OCI-LY1 (cell line): ENCODE data around the gene PLEKHA8.
A peak's percentile ranks its signal among the peaks of the same experiment; 100 is the strongest.

Experiments
- H2AFZ ChIP-seq: fragments of 200-600 bp; sonication (generic), shearing (Covaris generic); 2 replicates; pipeline ENCODE4 v1.6.0; 2014; ENCODE audit warnings: antibody characterized with exemption, mild to moderate bottlenecking, low read length
- H3F3A ChIP-seq: fragments of 200-600 bp; sonication (generic), shearing (Covaris generic); 2 replicates; pipeline ENCODE4 v1.6.0; 2014; ENCODE audit warnings: mild to moderate bottlenecking, antibody characterized with exemption, low read length, moderate library complexity; ENCODE audit not compliant: insufficient read depth
- H3K27ac ChIP-seq: fragments of 200-600 bp; sonication (generic); 2 replicates; pipeline ENCODE4 v1.5.1; 2014; ENCODE audit warnings: low read length, mixed run types, mild to moderate bottlenecking, low read depth; ENCODE audit not compliant: poor library complexity, severe bottlenecking
- H3K27me3 ChIP-seq: fragments of 200-600 bp; sonication (generic); 2 replicates; pipeline ENCODE4 v1.6.0; 2014; ENCODE audit warnings: antibody characterized with exemption, mild to moderate bottlenecking, low read length, moderate library complexity; ENCODE audit not compliant: insufficient read depth
- H3K36me3 ChIP-seq: fragments of 200-600 bp; sonication (generic); 2 replicates; pipeline ENCODE4 v1.6.1; 2014; ENCODE audit warnings: mild to moderate bottlenecking, antibody characterized with exemption, low read length, moderate library complexity, mixed read lengths; ENCODE audit not compliant: insufficient read depth
- H3K4me1 ChIP-seq: fragments of 200-600 bp; sonication (generic); 2 replicates; pipeline ENCODE4 v1.5.1; 2014; ENCODE audit warnings: mild to moderate bottlenecking, low read length, moderate library complexity; ENCODE audit not compliant: insufficient read depth, severe bottlenecking
- H3K4me2 ChIP-seq: fragments of 200-600 bp; sonication (generic), shearing (Covaris generic); 2 replicates; pipeline ENCODE4 v1.6.1; 2014; ENCODE audit warnings: low read length
- H3K4me3 ChIP-seq: fragments of 200-600 bp; sonication (generic); 2 replicates; pipeline ENCODE4 v1.5.1; 2014; ENCODE audit warnings: low read length, low read depth, mild to moderate bottlenecking, mixed read lengths; ENCODE audit not compliant: poor library complexity, severe bottlenecking
- H3K79me2 ChIP-seq: fragments of 200-600 bp; shearing (Covaris generic); 2 replicates; pipeline ENCODE4 v1.6.1; 2016; ENCODE audit warnings: mixed run types, low read length, mixed read lengths; ENCODE audit not compliant: insufficient read depth
- H3K9ac ChIP-seq: fragments of 200-600 bp; sonication (generic), shearing (Covaris generic); 2 replicates; pipeline ENCODE4 v1.6.1; 2014; ENCODE audit warnings: mild to moderate bottlenecking, low read length, mixed read lengths
- H3K9me2 ChIP-seq: fragments of 200-600 bp; sonication (generic), shearing (Covaris generic); 2 replicates; pipeline ENCODE4 v1.6.1; 2014; ENCODE audit warnings: low read depth, mild to moderate bottlenecking, low read length, mixed read lengths
- H3K9me3 ChIP-seq: fragments of 200-600 bp; shearing (Covaris generic); 2 replicates; pipeline ENCODE4 v1.6.1; 2014; ENCODE audit warnings: low read length, mixed read lengths
- H4K20me1 ChIP-seq: fragments of 200-600 bp; sonication (generic), shearing (Covaris generic); 2 replicates; pipeline ENCODE4 v1.6.0; 2016; ENCODE audit warnings: mild to moderate bottlenecking, low read length; ENCODE audit not compliant: insufficient read depth
- CTCF ChIP-seq: fragments of 200-600 bp; sonication (generic), shearing (Covaris generic); IDR thresholded peaks from 2 replicates; pipeline ENCODE4 v1.5.1; 2017; ENCODE audit warnings: mild to moderate bottlenecking, antibody characterized with exemption, low read length, moderate library complexity, mixed read lengths
- EZH2 ChIP-seq: fragments of 200-600 bp; sonication (generic), shearing (Covaris generic); IDR thresholded peaks from 2 replicates; pipeline ENCODE4 v1.8.0; 2017; ENCODE audit warnings: borderline replicate concordance, mixed run types, mild to moderate bottlenecking, antibody characterized with exemption, low read length, moderate library complexity, mixed read lengths

The PLEKHA8 gene

DNA sequence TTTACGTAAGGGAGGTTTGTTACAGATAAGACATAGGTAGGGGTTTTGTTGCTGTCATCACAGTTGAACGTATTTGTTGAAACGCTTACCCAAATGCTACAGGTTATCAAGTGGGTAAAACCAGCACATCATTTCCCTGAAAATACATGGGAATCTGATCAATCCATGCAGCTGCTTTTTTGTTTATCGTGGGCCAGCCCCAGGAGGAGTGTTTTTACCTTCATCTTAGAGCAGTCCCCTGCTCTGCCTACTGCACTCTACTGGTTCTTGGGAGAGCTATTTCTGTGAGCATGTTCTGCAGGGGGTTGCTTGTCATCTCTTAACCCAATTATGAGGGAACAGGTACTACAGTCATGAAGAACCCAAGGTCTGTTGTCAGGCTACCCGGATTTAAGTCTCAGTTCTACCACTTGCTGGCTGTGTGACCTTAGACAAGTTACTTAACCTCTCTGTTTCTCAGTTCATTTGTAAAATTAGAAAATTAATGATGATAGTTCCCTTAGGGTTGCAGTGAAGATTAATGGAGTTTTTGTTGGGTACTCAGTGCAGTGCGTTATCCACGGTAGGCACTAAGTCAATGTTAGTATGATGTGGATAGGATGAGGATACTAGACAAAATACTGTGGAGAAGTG lies 121.5 kb downstream of the PLEKHA8 start:
- H3K27ac ChIP-seq: no peak overlapping the region
- H3K79me2 ChIP-seq: no peaks in the 10 kb centered on the region
- H3K9me2 ChIP-seq: no peaks in the 10 kb centered on the region
- no peak overlapping the region for H3K4me3 ChIP-seq
- H3K4me1 ChIP-seq: peaks cover 12% of the 10 kb centered on the region
- no peak overlapping the region; the same call in 1 of the 2 replicates for H3K9ac ChIP-seq
- no peaks in the 10 kb centered on the region for H3F3A ChIP-seq
- H3K36me3 ChIP-seq: no peaks in the 10 kb centered on the region
- H3K27me3 ChIP-seq: no peaks in the 10 kb centered on the region
- TF ChIP-seq CTCF (no peak), EZH2 (no peak)
- H2AFZ ChIP-seq: no peak overlapping the region
- H3K9me3 ChIP-seq: no peaks in the 10 kb centered on the region
- no peaks in the 10 kb centered on the region for H4K20me1 ChIP-seq
- peak overlapping the region; percentile 20; the same call in 1 of the 2 replicates for H3K4me2 ChIP-seq

- Histone ChIP-seq H3K27ac (no peak overlapping the region), H4K20me1 (no peaks in the 10 kb centered on the region), H3K4me2 (no peak overlapping the region), H3K9me3 (no peaks in the 10 kb centered on the region), H3K27me3 (no peaks in the 10 kb centered on the region), H3K4me1 (peaks cover 12% of the 10 kb centered on the region), H2AFZ (no peak overlapping the region), H3K9ac (no peak overlapping the region), H3K4me3 (no peak overlapping the region), H3K36me3 (no peaks in the 10 kb centered on the region), H3F3A (no peaks in the 10 kb centered on the region), H3K9me2 (no peaks in the 10 kb centered on the region), H3K79me2 (no peaks in the 10 kb centered on the region)
- TF ChIP-seq EZH2 (no peak), CTCF (no peak)
Measured at GRCh38 chr7:30150711-30151110, 122.5 kb downstream of the PLEKHA8 start.

DNA sequence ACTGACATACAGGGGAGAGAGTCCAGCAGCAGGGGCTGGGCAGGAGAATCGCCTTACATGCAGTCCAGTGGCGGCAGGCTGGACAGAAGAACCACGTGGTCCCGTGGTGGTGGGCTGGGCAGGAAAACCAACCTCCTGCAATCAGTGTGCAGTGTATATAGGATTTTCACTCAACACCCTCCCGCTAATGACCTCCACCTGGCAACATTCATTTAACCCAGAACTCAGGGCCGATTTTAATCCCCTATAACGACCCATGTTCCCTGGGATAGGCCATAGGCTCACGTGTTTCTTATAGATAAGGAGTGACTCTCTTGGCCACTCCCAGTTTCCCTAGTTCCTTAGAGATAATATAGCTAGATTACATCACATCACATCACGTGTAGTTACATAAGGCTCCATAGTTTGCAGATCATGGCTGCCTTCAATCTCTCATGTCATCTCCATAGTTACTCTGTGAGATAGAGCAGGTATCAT lies 125.9 kb downstream of the PLEKHA8 start:
- H3K4me2 ChIP-seq: no peak overlapping the region
- H3K9me2 ChIP-seq: no peaks in the 10 kb centered on the region
- TF ChIP-seq CTCF (no peak), EZH2 (no peak)
- H3K27ac ChIP-seq: no peak overlapping the region
- no peak overlapping the region for H3K9ac ChIP-seq
- no peaks in the 10 kb centered on the region for H4K20me1 ChIP-seq
- no peaks in the 10 kb centered on the region for H3K79me2 ChIP-seq
- H3K27me3 ChIP-seq: no peaks in the 10 kb centered on the region
- no peak overlapping the region for H2AFZ ChIP-seq
- H3K4me1 ChIP-seq: peaks cover 24% of the 10 kb centered on the region
- no peaks in the 10 kb centered on the region for H3K36me3 ChIP-seq
- no peak overlapping the region for H3K4me3 ChIP-seq
- H3K9me3 ChIP-seq: no peaks in the 10 kb centered on the region
- H3F3A ChIP-seq: no peaks in the 10 kb centered on the region
